ENCODE results near the gene KBTBD4.

GRCh38 chr11:47616726-47617416 lies 38.1 kb upstream of the KBTBD4 start:
- TF ChIP-seq, protein P1, sequence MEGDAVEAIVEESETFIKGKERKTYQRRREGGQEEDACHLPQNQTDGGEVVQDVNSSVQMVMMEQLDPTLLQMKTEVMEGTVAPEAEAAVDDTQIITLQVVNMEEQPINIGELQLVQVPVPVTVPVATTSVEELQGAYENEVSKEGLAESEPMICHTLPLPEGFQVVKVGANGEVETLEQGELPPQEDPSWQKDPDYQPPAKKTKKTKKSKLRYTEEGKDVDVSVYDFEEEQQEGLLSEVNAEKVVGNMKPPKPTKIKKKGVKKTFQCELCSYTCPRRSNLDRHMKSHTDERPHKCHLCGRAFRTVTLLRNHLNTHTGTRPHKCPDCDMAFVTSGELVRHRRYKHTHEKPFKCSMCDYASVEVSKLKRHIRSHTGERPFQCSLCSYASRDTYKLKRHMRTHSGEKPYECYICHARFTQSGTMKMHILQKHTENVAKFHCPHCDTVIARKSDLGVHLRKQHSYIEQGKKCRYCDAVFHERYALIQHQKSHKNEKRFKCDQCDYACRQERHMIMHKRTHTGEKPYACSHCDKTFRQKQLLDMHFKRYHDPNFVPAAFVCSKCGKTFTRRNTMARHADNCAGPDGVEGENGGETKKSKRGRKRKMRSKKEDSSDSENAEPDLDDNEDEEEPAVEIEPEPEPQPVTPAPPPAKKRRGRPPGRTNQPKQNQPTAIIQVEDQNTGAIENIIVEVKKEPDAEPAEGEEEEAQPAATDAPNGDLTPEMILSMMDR (IDR thresholded peaks at IDR 0.05; ENCODE audit: insufficient read depth, low read length, poor library complexity, severe bottlenecking): peak; percentile 34
- TF ChIP-seq EZH2phosphoT487 (conservative IDR thresholded peaks at IDR 0.05; ENCODE audit: low read length): no peak
